GM18508 (cell line): ENCODE data around the gene TMEM174.
"Not testable (repeated sequence)": the region's sequence is repeated elsewhere in the genome, so short reads cannot be mapped to it uniquely, and the experiment has no call there.

ENCODE experiments used
- ATAC-seq: cut with Tn5 transposase; IDR thresholded peaks from one replicate; pipeline ENCODE4 v1.9.1; 2021; ENCODE audit warnings: moderate number of reproducible peaks; ENCODE audit not compliant: insufficient read depth, unreplicated experiment

TMEM174 gene

GRCh38 chr5:73215891-73216610 lies 43.1 kb downstream of the TMEM174 start:
- no peak for ATAC-seq

GRCh38 chr5:73218552-73219171 lies 45.7 kb downstream of the TMEM174 start:
- ATAC-seq, result no peak

GRCh38 chr5:73219336-73219735 lies 46.3 kb downstream of the TMEM174 start:
- not testable (repeated sequence) for ATAC-seq

- no peak for ATAC-seq
Observed at GRCh38 chr5:73221161-73221560, 48.2 kb downstream of the TMEM174 start.

- no peak for ATAC-seq
Observed at GRCh38 chr5:73221726-73222125, 48.7 kb downstream of the TMEM174 start.

GRCh38 chr5:73222173-73222572 lies 49.2 kb downstream of the TMEM174 start:
- ATAC-seq, result no peak
